HL-60/S4 (cell line): ENCODE results near the gene PAQR6.

Experiments used
- in situ Hi-C: fragments of 300-500 bp; cut with MboI; formaldehyde crosslinking; loops from 2 replicates; pipeline ENCODE4 v1.14.3; 2022; ENCODE audit warnings: low sequenced_read_pairs

The PAQR6 gene

DNA sequence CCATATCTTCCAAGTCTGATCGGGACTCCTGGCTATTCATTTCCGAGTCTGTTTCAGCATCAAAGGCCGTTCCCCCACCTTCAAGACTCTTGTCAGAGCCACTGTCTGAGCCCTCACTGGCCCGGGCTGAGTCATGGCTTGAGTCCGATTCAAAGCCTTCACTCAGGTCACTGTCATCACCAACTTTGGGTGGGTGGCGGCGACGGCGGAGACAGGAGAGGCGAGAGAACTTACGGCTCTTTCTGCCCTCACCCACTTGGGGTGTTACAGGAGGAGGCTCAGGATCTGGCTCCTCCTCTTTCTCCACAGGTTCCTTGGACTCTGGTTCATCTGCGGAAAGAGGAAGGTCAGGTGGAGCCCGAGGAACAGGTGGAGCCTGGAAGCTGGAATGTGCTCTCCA, 18.2 kb upstream of the PAQR6 start:
- in situ Hi-C loops: no loop called here

DNA sequence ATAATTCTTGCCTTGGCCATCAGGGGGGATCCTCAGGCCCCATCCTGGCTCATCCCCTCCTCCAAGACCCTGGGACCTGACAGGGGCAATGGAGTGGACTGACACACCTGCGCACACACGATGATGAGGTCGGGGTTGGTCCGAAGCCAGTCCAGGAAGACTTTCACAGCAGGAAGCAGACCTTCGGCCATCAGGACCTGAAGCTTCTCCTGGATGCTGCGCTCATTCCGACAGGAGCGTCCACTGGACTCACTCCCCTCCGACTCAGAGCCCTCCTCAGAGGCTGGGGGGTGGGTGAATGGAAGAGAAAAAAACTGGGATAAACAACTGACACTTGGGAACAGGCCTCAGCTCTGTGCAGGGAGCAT, 15.4 kb upstream of the PAQR6 start:
- in situ Hi-C loops: no loop called here

- in situ Hi-C loops: no loop called here
These were observed 14.8 kb upstream of the PAQR6 start for GRCh38 chr1:156262461-156263287.

- in situ Hi-C loops: no loop called here
These were observed 13.0 kb upstream of the PAQR6 start for GRCh38 chr1:156260896-156261295.

DNA sequence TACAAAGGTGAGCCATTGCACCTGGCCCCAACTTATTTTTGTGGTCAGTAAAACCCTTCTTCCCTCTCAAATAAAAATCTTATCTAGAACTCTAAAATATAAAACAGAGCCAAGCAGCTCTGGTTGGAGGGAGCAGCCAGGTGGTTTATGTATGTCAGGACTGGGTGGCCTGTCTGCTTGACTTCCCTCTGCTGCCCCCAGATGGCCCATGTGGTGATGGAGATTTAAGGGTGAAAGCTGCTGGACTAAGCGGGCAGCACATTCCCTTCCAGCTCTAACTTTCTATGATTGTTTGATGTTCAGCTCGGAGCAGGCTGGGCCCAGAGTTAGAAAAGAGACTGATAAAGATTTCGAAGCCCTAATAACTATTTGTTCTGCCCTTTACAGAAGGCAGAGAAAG, 11.9 kb upstream of the PAQR6 start:
- in situ Hi-C loops: no loop called here

- in situ Hi-C loops: no loop called here
These were observed 11.0 kb upstream of the PAQR6 start for GRCh38 chr1:156258859-156259258.

DNA sequence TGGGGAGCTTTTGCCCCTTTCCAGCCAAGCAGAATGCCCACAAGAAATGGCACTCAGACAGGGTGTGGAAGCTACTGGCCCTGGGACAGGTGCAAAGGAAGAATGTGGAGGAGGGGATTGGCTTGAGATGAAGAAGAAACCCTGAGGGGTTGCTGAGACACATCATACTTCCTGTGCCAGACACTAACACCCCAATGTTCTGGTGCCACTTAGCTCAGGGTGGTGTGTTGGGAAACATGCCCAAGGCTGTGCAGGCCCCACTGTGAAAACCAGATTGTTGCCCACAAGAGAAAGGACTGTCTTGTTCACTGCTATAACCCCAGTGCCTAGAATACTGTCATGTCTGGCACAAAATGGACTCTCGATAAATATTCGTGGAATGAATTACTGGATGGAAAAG, 9.9 kb upstream of the PAQR6 start:
- in situ Hi-C loops: no loop called here

DNA sequence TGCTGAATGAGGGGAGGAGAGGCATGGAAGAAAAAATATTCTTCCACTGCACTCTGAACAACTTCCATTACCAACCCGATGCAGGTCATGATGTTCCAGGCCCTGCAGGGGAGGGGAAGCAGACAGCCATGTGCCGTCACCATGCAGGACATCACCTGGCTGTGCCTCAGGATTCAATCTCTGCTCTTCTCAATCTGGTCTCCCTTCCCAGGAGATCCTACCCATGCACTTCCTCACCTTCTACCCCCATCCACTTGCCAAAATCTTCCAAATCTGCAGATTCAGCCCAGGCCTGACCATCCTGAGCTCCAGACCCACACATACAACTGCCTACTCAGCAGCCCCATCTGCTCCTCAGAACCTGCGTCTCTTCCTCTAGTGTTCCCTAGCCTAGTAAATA, 5.8 kb upstream of the PAQR6 start:
- in situ Hi-C loops: no loop called here

DNA sequence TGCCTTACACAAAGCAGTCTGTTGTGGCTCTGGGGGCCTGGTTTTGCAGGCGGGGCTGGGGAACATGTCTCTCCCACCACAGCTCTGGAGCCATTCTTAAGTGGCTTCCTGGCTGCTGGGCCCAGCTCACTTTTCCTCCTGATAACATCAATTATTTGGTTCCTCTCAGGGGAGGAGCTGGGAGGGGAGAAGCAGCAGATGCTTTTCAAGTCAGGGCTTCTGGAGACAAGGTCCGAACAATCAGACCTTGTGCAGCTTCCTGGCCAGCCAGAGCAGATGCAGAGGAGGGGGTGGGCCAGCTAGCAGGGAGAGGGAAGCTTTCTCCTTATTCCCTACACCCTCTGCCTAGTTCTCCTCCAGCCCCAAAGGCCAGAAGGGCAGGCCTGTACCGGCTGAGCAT, 3.7 kb upstream of the PAQR6 start:
- in situ Hi-C loops: no loop called here

- in situ Hi-C loops: no loop called here
These were observed 1.7 kb upstream of the PAQR6 start for GRCh38 chr1:156249593-156249992.

DNA sequence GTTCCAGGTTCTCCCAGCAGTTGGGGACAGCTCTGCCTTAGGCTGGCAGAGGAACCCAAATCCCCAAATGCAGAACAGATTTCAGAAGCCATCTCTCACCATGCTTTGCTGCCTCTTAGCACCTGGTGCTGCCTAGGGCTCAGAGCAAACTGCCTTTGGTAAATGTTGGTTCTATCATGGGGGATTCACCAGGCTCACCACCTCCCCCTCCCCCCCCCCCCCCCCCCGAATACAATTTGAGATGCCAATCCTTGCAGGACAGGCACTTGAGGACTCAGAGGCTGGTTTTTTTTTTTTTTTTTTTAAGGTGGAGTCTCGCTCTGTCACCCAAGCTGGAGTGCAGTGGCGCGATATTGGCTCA, 447 bp upstream of the PAQR6 start:
- in situ Hi-C loops: no loop called here

DNA sequence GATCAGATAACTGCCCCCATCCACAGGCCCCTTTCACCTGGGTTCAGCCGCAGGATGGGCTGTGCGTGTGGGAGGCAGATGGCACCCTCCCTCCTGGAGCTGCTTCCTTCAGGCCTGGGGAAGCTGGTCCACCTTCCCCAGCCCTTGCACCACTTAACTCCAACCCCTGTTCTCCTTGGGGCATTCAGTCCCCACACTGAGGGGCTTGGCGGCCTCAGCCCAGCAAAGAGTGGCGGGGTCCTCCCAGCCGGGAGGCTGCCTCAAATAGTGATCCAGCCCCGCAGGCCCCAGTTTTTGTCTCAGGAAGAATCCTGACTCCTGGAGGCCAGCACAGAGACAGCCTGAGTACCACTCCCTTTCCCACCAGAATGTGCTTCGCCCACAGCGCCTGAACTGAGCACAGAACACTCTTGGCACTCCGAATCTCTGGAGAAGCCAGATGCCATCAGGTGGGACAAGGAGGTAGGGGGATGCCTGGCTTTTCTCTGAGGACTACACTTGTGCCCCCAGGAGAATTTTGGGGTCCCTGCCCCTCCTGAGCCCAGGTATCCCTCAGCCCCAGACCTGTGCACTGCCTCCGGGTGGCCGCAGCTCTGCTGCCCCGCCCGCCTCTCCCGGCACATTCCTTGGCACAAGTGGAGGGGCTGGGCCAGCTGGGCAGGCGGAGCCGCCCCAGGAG, 936 bp downstream of the PAQR6 start:
- in situ Hi-C loops: no loop called here

- in situ Hi-C loops: no loop called here
These were observed 1.5 kb downstream of the PAQR6 start for GRCh38 chr1:156246241-156246780.

DNA sequence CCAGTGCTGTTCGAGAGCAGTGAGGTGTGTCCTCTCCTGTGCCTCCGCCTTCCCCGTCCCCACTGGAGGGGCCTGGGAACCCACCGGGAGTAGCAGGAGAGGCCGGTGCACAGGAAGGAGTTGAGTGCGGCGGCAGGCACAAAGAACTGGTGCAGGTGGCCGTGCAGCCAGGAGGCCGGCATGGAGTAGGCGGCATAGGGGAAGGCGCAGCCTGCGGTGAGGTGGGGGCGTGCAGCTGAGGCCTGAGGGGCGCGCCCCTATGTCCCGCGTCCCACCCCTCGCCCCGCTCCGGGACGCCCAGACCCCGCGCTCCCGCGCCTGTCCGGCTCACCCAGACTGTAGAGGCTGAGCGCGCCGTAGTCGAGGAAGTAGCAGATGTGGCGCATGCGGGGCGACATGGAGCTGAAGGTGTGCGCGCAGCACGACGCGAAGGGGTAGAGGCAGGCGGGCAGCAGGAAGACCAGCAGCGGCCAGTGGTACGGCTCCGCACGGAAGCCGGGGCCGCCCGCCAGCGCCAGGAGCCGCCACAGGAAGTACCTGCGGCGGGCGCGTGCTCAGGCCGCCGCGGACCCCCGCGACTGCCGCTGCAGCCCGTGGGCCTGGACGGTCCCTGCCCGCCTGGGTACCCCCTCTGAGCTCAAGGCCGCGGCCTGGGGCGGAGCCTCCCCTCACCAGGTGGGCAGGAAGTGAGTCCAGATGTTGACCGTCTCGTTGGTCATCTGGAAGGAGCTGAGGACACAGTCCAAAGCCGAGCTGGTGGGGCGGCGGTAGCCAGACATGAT, 2.2 kb downstream of the PAQR6 start:
- in situ Hi-C loops: no loop called here

- in situ Hi-C loops: no loop called here
These were observed 3.1 kb downstream of the PAQR6 start for GRCh38 chr1:156244712-156245111.

DNA sequence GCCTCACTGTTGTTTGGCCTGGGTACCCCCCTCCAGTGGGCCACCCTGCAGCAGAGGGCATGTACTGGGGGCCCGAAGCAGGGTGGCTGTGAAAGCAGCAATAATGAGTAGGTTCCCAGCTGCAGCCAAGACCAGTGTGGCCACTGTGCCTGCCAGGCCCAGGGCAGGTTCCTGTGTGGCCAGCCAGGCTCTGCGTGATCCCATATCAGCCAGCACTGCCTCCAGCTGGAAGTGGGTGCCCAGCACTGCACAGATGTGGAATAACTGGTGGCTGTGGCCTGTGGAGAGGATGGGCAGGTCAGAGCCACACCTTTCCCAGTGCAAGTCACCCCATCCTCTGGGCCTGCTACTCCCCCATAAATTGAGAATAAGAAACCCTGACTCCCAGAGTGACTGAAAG, 3.7 kb downstream of the PAQR6 start:
- in situ Hi-C loops: no loop called here

GRCh38 chr1:156242738-156243137, 5.1 kb downstream of the PAQR6 start:
- in situ Hi-C loops: no loop called here

DNA sequence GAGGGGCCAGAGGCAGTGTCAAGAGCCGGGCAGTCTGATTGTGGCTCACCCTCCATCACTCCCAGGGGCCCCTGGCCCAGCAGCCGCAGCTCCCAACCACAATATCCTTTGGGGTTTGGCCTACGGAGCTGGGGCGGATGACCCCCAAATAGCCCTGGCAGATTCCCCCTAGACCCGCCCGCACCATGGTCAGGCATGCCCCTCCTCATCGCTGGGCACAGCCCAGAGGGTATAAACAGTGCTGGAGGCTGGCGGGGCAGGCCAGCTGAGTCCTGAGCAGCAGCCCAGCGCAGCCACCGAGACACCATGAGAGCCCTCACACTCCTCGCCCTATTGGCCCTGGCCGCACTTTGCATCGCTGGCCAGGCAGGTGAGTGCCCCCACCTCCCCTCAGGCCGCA, 5.9 kb downstream of the PAQR6 start, which contains the start of gene BGLAP:
Gene BGLAP, plus strand, starts transcription at position 259 of the 400 bp plus-strand sequence. Its CDS starts 48 bp downstream, at position 307.
- in situ Hi-C loops: no loop called here

DNA sequence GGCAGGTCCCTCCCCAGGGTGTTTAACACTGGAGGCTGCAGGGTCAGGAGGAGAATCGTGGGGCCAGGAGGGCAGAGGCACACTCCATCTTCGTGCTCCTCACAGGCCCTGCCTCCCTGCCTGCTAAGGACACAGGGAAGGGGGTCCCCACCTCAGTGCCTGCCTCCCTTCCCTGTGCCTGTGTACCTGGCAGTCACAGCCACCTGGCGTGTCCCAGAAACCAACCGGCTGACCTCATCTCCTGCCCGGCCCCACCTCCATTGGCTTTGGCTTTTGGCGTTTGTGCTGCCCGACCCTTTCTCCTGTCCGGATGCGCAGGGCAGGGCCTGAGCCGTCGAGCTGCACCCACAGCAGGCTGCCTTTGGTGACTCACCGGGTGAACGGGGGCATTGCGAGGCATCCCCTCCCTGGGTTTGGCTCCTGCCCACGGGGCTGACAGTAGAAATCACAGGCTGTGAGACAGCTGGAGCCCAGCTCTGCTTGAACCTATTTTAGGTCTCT, 6.5 kb downstream of the PAQR6 start:
- in situ Hi-C loops: no loop called here

- in situ Hi-C loops: no loop called here
These were observed 9.6 kb downstream of the PAQR6 start for GRCh38 chr1:156238248-156238647.

GRCh38 chr1:156236164-156236563, 11.7 kb downstream of the PAQR6 start:
- in situ Hi-C loops: no loop called here
